Mammary epithelial cell (primary cell): ENCODE data around the gene RANBP9.

ENCODE experiments used
- CTCF ChIP-seq, 2 donors: IDR thresholded peaks in 1 of 2; conservative IDR thresholded peaks in 1 of 2; 2 replicates each; pipeline ENCODE4 v1.5.1; 2011 to 2012; ENCODE audit warnings: inconsistent platforms in 2 of 2, low read length in 2 of 2, mild to moderate bottlenecking in 2 of 2, control low read depth in 1 of 2, low read depth in 1 of 2; ENCODE audit not compliant: insufficient read depth in 1 of 2; ENCODE audit errors: extremely low read depth in 1 of 2
- EZH2 ChIP-seq: IDR thresholded peaks from 2 replicates; pipeline ENCODE4 v1.6.1; 2012; ENCODE audit warnings: low read length, inconsistent platforms, borderline replicate concordance

GRCh38 chr6:13711324-13711732, 307 bp downstream of the RANBP9 start:
- peak in 1 of 2 donors; percentile 2 for TF ChIP-seq CTCF (conservative IDR thresholded peaks at IDR 0.05 in 1 of 2, IDR thresholded peaks at IDR 0.05 in 1 of 2; ENCODE audit: extremely low read depth in 1 of 2, insufficient read depth in 1 of 2, low read depth in 1 of 2, low read length in 2 of 2)
- no peak for TF ChIP-seq EZH2
